Omental fat pad (tissue), 4 donors: ENCODE data around the gene RIMS4. TPM values are rescaled to one million over a fixed set of nuclear protein-coding genes. Genes with fewer than 3 reads are reported as not detected.

ENCODE experiments used
- ATAC-seq: fragments of 150-250 bp; one replicate; pipeline ENCODE4 v1.9.1; 2016; ENCODE audit warnings: mild to moderate bottlenecking, moderate library complexity; ENCODE audit not compliant: low FRiP score
- DNase-seq: peaks from one replicate; pipeline ENCODE4 v3.0.0-alpha.2; 2019; ENCODE audit warnings: low spot score
- CTCF ChIP-seq, 3 donors: fragments of 450-650 bp; IDR thresholded peaks; one replicate each; pipeline ENCODE4 v1.5.1; 2016 to 2017; ENCODE audit warnings: antibody characterized with exemption in 3 of 3, mild to moderate bottlenecking in 3 of 3, moderate library complexity in 2 of 3
- total RNA-seq, 4 donors: library from RNA; depleted of rRNA; stranded (reverse); fragments of >200 nt; gene quantifications; one replicate each; pipeline ENCODE4 v1.1.0, GENCODE V29; 2016

The RIMS4 gene
- total RNA-seq, 4 donors from 2014 or later = 0.60 to 0.88 (median 0.72) TPM

- TF ChIP-seq CTCF (IDR thresholded peaks at IDR 0.05) = no peak
- DNase-seq (no peak), ATAC-seq (no peak)
Observed at GRCh38 chr20:44788706-44789456, 21.5 kb downstream of the RIMS4 start.

- no peak for ATAC-seq
- no peak for TF ChIP-seq CTCF (IDR thresholded peaks at IDR 0.05)
- no peak for DNase-seq
Observed at GRCh38 chr20:44787299-44787698, 23.0 kb downstream of the RIMS4 start.

- DNase-seq = no peak
- no peak for TF ChIP-seq CTCF (IDR thresholded peaks at IDR 0.05)
- ATAC-seq = no peak
Observed at GRCh38 chr20:44785768-44786167, 24.6 kb downstream of the RIMS4 start.

GRCh38 chr20:44784688-44785087 is 25.7 kb downstream of the RIMS4 start:
- TF ChIP-seq CTCF (IDR thresholded peaks at IDR 0.05) = no peak
- DNase-seq (no peak), ATAC-seq (no peak)

- ATAC-seq (no peak), DNase-seq (no peak)
- no peak for TF ChIP-seq CTCF (IDR thresholded peaks at IDR 0.05)
Observed at GRCh38 chr20:44781791-44782190, 28.6 kb downstream of the RIMS4 start.

GRCh38 chr20:44781118-44781517 is 29.2 kb downstream of the RIMS4 start:
- ATAC-seq = no peak
- no peak for DNase-seq
- TF ChIP-seq CTCF (IDR thresholded peaks at IDR 0.05) = no peak

- no peak for TF ChIP-seq CTCF (IDR thresholded peaks at IDR 0.05)
- DNase-seq = no peak
- no peak for ATAC-seq
Observed at GRCh38 chr20:44780226-44780625, 30.1 kb downstream of the RIMS4 start.
